ENCODE data around the gene MAGI1.
"Not testable (repeated sequence)": the region's sequence is repeated elsewhere in the genome, so short reads cannot be mapped to it uniquely, and the experiment has no call there.

MAGI1 gene

DNA sequence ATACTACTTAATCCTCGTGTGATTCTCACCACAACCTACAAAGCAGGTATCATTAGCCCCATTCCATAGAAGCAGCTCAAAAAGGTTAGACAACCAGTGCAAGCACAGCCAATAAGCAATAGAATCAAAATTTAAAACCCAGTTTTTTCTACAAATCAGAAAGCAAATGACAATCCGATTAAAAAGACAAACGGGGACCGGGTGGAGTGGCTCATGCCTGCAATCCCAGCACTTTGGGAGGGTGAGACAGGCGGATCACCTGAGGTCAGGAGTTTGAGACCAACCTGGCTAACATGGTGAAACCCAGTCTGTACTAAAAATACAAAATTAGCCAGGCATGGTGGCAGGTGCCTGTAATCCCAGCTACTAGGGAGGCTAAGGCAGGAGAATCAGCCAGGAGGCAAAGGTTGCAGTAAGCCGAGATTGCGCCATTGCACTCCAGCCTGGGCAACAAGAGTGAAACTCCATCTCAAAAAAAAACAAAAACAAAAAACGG is 430.7 kb downstream of the MAGI1 start:
- H3K9me3 ChIP-seq (ENCODE audit: control insufficient read depth, low read length); H4K8ac ChIP-seq (ENCODE audit: low read length): not testable (repeated sequence)

DNA sequence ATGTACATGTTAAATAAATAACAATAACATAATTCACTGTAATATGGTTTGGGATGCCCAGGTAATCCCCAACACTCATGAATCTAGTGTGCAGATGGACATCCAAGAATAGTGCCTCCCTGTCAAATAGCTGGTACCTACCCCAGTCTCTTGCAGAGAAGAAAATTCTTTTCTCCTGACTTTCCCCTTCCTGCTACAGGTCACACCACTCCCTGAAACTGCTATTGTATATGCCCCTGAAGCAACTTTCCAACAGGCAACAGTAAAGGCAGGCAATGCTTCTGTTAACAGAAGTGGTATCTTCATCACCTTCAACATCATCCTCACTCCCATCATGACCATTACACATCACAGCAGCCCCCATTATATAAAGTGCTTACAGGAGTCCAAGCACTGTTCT is 431.6 kb downstream of the MAGI1 start:
- Histone ChIP-seq H2AK5ac (ENCODE audit: low read length, severe bottlenecking) (no peak overlapping the region), H3K79me1 (replicated peaks; ENCODE audit: low read length, poor library complexity, severe bottlenecking) (peaks cover 8% of the 10 kb centered on the region), H3K27ac (ENCODE audit: low read length, poor library complexity, severe bottlenecking) (no peak overlapping the region), H4K91ac (ENCODE audit: low read length) (no peak overlapping the region), H2AFZ (ENCODE audit: low read depth, low read length) (no peak overlapping the region), H3K23ac (ENCODE audit: low read length in 2 of 2) (no peak overlapping the region), H3K4me1 (ENCODE audit: control insufficient read depth, insufficient read depth, low read depth, low read length) (no peaks in the 10 kb centered on the region), H3K14ac (ENCODE audit: low read length in 2 of 2) (no peak overlapping the region), H4K8ac (ENCODE audit: low read length) (no peak overlapping the region), H3K36me3 (ENCODE audit: control insufficient read depth in 1 of 2, insufficient read depth in 2 of 2, low read depth in 1 of 2, low read length in 2 of 2) (no peaks in the 10 kb centered on the region), H2BK5ac (ENCODE audit: low read depth, low read length, poor library complexity, severe bottlenecking) (no peak overlapping the region), H2BK12ac (ENCODE audit: low read length in 2 of 2) (no peak overlapping the region), H3K4ac (ENCODE audit: low read depth in 1 of 2, low read length in 2 of 2) (no peak overlapping the region), H2BK15ac (ENCODE audit: low read depth, poor library complexity, severe bottlenecking) (no peak overlapping the region), H3K4me3 (ENCODE audit: insufficient read depth in 1 of 2, low read depth in 1 of 2, low read length in 2 of 2) (no peak overlapping the region), H2BK120ac (ENCODE audit: low read depth, low read length) (no peak overlapping the region), H3K18ac (ENCODE audit: low read depth in 1 of 2, low read length in 2 of 2) (no peak overlapping the region), H3K27me3 (ENCODE audit: control insufficient read depth in 1 of 2, insufficient read depth in 1 of 2, low read length in 2 of 2) (no peaks in the 10 kb centered on the region), H3K9ac (ENCODE audit: low read length) (no peak overlapping the region), H3K4me2 (ENCODE audit: low read length, poor library complexity, severe bottlenecking) (no peak overlapping the region), H3K9me3 (ENCODE audit: control insufficient read depth, low read length) (no peaks in the 10 kb centered on the region)
- no peak for DNase-seq

More for the DNA sequence above, 430.7 kb downstream of the MAGI1 start:
- not testable (repeated sequence) for H2AFZ ChIP-seq (ENCODE audit: low read depth, low read length); H3K27me3 ChIP-seq (ENCODE audit: control insufficient read depth in 1 of 2, insufficient read depth in 1 of 2, low read length in 2 of 2); H4K91ac ChIP-seq (ENCODE audit: low read length); H3K4me2 ChIP-seq (ENCODE audit: low read length, poor library complexity, severe bottlenecking); H3K9ac ChIP-seq (ENCODE audit: low read length); H2BK12ac ChIP-seq (ENCODE audit: low read length in 2 of 2); H3K18ac ChIP-seq (ENCODE audit: low read depth in 1 of 2, low read length in 2 of 2); H3K79me1 ChIP-seq (replicated peaks; ENCODE audit: low read length, poor library complexity, severe bottlenecking); H2AK5ac ChIP-seq (ENCODE audit: low read length, severe bottlenecking); DNase-seq; H3K36me3 ChIP-seq (ENCODE audit: control insufficient read depth in 1 of 2, insufficient read depth in 2 of 2, low read depth in 1 of 2, low read length in 2 of 2); H3K4me1 ChIP-seq (ENCODE audit: control insufficient read depth, insufficient read depth, low read depth, low read length); H2BK5ac ChIP-seq (ENCODE audit: low read depth, low read length, poor library complexity, severe bottlenecking); H3K14ac ChIP-seq (ENCODE audit: low read length in 2 of 2); H2BK15ac ChIP-seq (ENCODE audit: low read depth, poor library complexity, severe bottlenecking); H3K4me3 ChIP-seq (ENCODE audit: insufficient read depth in 1 of 2, low read depth in 1 of 2, low read length in 2 of 2); H3K23ac ChIP-seq (ENCODE audit: low read length in 2 of 2); H2BK120ac ChIP-seq (ENCODE audit: low read depth, low read length); H3K4ac ChIP-seq (ENCODE audit: low read depth in 1 of 2, low read length in 2 of 2); H3K27ac ChIP-seq (ENCODE audit: low read length, poor library complexity, severe bottlenecking)
- 92% methylated on average over 5 of the region's 8 CpGs for WGBS

DNA sequence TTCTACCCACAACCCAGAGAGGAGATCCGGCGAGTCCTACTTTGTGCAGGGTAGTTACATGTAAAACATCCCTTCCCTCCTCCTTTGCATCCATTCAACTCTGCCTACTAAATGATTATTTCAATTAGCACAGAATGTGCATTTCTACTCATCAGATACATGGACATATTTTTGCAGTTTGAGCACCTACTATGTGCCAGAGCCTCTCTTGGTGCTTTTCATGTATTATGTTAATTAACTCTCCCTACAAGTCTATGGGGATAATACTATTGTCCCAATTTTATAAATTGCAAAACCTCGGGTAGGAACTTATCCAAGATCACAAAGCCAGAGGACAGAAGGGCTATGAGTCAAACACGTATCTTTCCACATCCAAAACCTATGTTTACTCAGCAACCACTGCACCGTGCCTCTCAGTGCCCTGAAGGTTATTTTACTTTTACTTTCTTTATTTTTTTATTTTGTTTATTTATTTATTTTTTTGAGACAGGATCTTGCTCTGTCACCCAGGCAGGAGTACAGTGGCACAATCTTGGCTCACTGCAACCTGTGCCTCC is 432.8 kb downstream of the MAGI1 start:
- H3K14ac ChIP-seq (ENCODE audit: low read length in 2 of 2): no peak overlapping the region
- H4K91ac ChIP-seq (ENCODE audit: low read length): no peak overlapping the region
- no peak overlapping the region for H2BK12ac ChIP-seq (ENCODE audit: low read length in 2 of 2)
- peaks cover 8% of the 10 kb centered on the region for H3K79me1 ChIP-seq (replicated peaks; ENCODE audit: low read length, poor library complexity, severe bottlenecking)
- H4K8ac ChIP-seq (ENCODE audit: low read length): no peak overlapping the region
- no peak overlapping the region for H3K9ac ChIP-seq (ENCODE audit: low read length)
- over 99% methylated on average over 4 of the region's 5 CpGs for WGBS
- no peak overlapping the region for H3K23ac ChIP-seq (ENCODE audit: low read length in 2 of 2)
- H3K18ac ChIP-seq (ENCODE audit: low read depth in 1 of 2, low read length in 2 of 2): peak overlapping the region in 1 of 2 experiments; percentile 16
- H3K4ac ChIP-seq (ENCODE audit: low read depth in 1 of 2, low read length in 2 of 2): no peak overlapping the region
- no peaks in the 10 kb centered on the region for H3K4me1 ChIP-seq (ENCODE audit: control insufficient read depth, insufficient read depth, low read depth, low read length)
- no peak overlapping the region for H2AFZ ChIP-seq (ENCODE audit: low read depth, low read length)
- H2BK15ac ChIP-seq (ENCODE audit: low read depth, poor library complexity, severe bottlenecking): no peak overlapping the region
- H3K27me3 ChIP-seq (ENCODE audit: control insufficient read depth in 1 of 2, insufficient read depth in 1 of 2, low read length in 2 of 2): no peaks in the 10 kb centered on the region
- H3K27ac ChIP-seq (ENCODE audit: low read length, poor library complexity, severe bottlenecking): no peak overlapping the region
- no peak for DNase-seq
- H2AK5ac ChIP-seq (ENCODE audit: low read length, severe bottlenecking): no peak overlapping the region
- H2BK5ac ChIP-seq (ENCODE audit: low read depth, low read length, poor library complexity, severe bottlenecking): no peak overlapping the region
- H2BK120ac ChIP-seq (ENCODE audit: low read depth, low read length): no peak overlapping the region
- no peak overlapping the region for H3K4me2 ChIP-seq (ENCODE audit: low read length, poor library complexity, severe bottlenecking)
- no peak overlapping the region for H3K4me3 ChIP-seq (ENCODE audit: insufficient read depth in 1 of 2, low read depth in 1 of 2, low read length in 2 of 2)
- H3K36me3 ChIP-seq (ENCODE audit: control insufficient read depth in 1 of 2, insufficient read depth in 2 of 2, low read depth in 1 of 2, low read length in 2 of 2): no peaks in the 10 kb centered on the region
- H3K9me3 ChIP-seq (ENCODE audit: control insufficient read depth, low read length): no peaks in the 10 kb centered on the region

GRCh38 chr3:65604863-65605526 is 433.7 kb downstream of the MAGI1 start:
- H3K18ac ChIP-seq (ENCODE audit: low read depth in 1 of 2, low read length in 2 of 2): no peak overlapping the region
- H3K79me1 ChIP-seq (replicated peaks; ENCODE audit: low read length, poor library complexity, severe bottlenecking): peaks cover 11% of the 10 kb centered on the region
- no peak overlapping the region for H2BK12ac ChIP-seq (ENCODE audit: low read length in 2 of 2)
- no peak overlapping the region for H2BK5ac ChIP-seq (ENCODE audit: low read depth, low read length, poor library complexity, severe bottlenecking)
- no peak overlapping the region for H2BK120ac ChIP-seq (ENCODE audit: low read depth, low read length)
- no peak overlapping the region for H3K14ac ChIP-seq (ENCODE audit: low read length in 2 of 2)
- peak; percentile 57 for DNase-seq
- H2AK5ac ChIP-seq (ENCODE audit: low read length, severe bottlenecking): no peak overlapping the region
- no peaks in the 10 kb centered on the region for H3K27me3 ChIP-seq (ENCODE audit: control insufficient read depth in 1 of 2, insufficient read depth in 1 of 2, low read length in 2 of 2)
- no peaks in the 10 kb centered on the region for H3K9me3 ChIP-seq (ENCODE audit: control insufficient read depth, low read length)
- no peak overlapping the region for H2AFZ ChIP-seq (ENCODE audit: low read depth, low read length)
- no peak overlapping the region for H3K23ac ChIP-seq (ENCODE audit: low read length in 2 of 2)
- H2BK15ac ChIP-seq (ENCODE audit: low read depth, poor library complexity, severe bottlenecking): no peak overlapping the region
- no peak overlapping the region for H4K8ac ChIP-seq (ENCODE audit: low read length)
- H3K27ac ChIP-seq (ENCODE audit: low read length, poor library complexity, severe bottlenecking): no peak overlapping the region
- WGBS: 35% methylated on average over 3 of the region's 3 CpGs
- no peak overlapping the region for H4K91ac ChIP-seq (ENCODE audit: low read length)
- no peak overlapping the region for H3K4ac ChIP-seq (ENCODE audit: low read depth in 1 of 2, low read length in 2 of 2)
- H3K36me3 ChIP-seq (ENCODE audit: control insufficient read depth in 1 of 2, insufficient read depth in 2 of 2, low read depth in 1 of 2, low read length in 2 of 2): no peaks in the 10 kb centered on the region
- no peak overlapping the region for H3K9ac ChIP-seq (ENCODE audit: low read length)
- no peak overlapping the region for H3K4me2 ChIP-seq (ENCODE audit: low read length, poor library complexity, severe bottlenecking)
- no peaks in the 10 kb centered on the region for H3K4me1 ChIP-seq (ENCODE audit: control insufficient read depth, insufficient read depth, low read depth, low read length)
- H3K4me3 ChIP-seq (ENCODE audit: insufficient read depth in 1 of 2, low read depth in 1 of 2, low read length in 2 of 2): no peak overlapping the region
